ENCODE measurements around the gene KCNH4.

- TF ChIP-seq ZNF416 (CRISPR knock-in tag; IDR thresholded peaks at IDR 0.05) (no peak), IRF2 (CRISPR knock-in tag; IDR thresholded peaks at IDR 0.05; ENCODE audit: borderline replicate concordance, low read depth) (no peak), USF2 (CRISPR knock-in tag; IDR thresholded peaks at IDR 0.05) (no peak), CTCF (IDR thresholded peaks at IDR 0.05) (no peak), FOXP1 (CRISPR knock-in tag; IDR thresholded peaks at IDR 0.05; ENCODE audit: borderline replicate concordance) (no peak)
These were observed 48.0 kb downstream of the KCNH4 start for GRCh38 chr17:42132941-42133340.

Data from WTC11 (cell line).